ENCODE results near the gene RAP1GAP. TPM values are rescaled to one million over a fixed set of nuclear protein-coding genes. Genes with fewer than 3 reads are reported as not detected.

RAP1GAP gene
- 1 to 10 TPM; 8.0 to 8.2 TPM for total RNA-seq
- 5.2 TPM for polyA plus RNA-seq (2013, experiment 1 of 2)
- 5.8 TPM for polyA plus RNA-seq (2013, experiment 2 of 2)
- long read RNA-seq, experiment 1, partial matches to known transcripts, result 0 of 1 reads
- long read RNA-seq, experiment 1, other reads (novel, unspliced or antisense), result 1 of 1 reads
- long read RNA-seq, experiment 2, partial matches to known transcripts, result 2 of 26 reads
- long read RNA-seq, experiment 2, other reads (novel, unspliced or antisense), result 17 of 26 reads
- long read RNA-seq, experiment 3, transcript RAP1GAP-211 (25 exons, 2,489 nt), result major isoform, 6 of 27 reads
- long read RNA-seq, experiment 3, partial matches to known transcripts, result 5 of 27 reads
- long read RNA-seq, experiment 3, other reads (novel, unspliced or antisense), result 14 of 27 reads
- long read RNA-seq, experiment 4, partial matches to known transcripts, result 0 of 2 reads
- long read RNA-seq, experiment 4, other reads (novel, unspliced or antisense), result 2 of 2 reads

GRCh38 chr1:21669258-21670058 lies at the start of gene RAP1GAP:
Gene RAP1GAP, minus strand, starts transcription at chr1:21669357. Its CDS starts 49,325 bp downstream, at chr1:21620032.
- 3 to 7% methylated on average over 15 to 64 of the region's 64 CpGs for WGBS, 2 experiments (ENCODE audit: insufficient coverage in 1 of 2, insufficient read length in 1 of 2)
- no peak within 1 kb of the TSS for H3K27ac Mint-ChIP-seq
- Histone ChIP-seq H3K27me3 (ENCODE audit: control insufficient read depth, insufficient read depth, low read length, poor library complexity, severe bottlenecking) (peaks cover 11% of the 10 kb centered on the region), H3K4me3 (ENCODE audit: low read length) (peak within 1 kb of the TSS; percentile 77), H3K9ac (ENCODE audit: extremely low read depth, low read length, poor library complexity, severe bottlenecking) (peak within 1 kb of the TSS; percentile 34), H3K27ac (ENCODE audit: low read depth, low read length) (no peak within 1 kb of the TSS), H3K4me1 (ENCODE audit: control insufficient read depth, insufficient read depth, low read length) (no peaks in the 10 kb centered on the region), H3K36me3 (ENCODE audit: control insufficient read depth, insufficient read depth, low read length) (no peaks in the 10 kb centered on the region), H3K9me3 (ENCODE audit: control insufficient read depth, low read length) (no peaks in the 10 kb centered on the region)
- no peaks in the 10 kb centered on the region for H3K36me3 Mint-ChIP-seq (ENCODE audit: low read depth)
- H3K9me3 Mint-ChIP-seq, result no peaks in the 10 kb centered on the region
- peak; percentile 31 for TF ChIP-seq CTCF (conservative IDR thresholded peaks at IDR 0.05)
- no peaks in the 10 kb centered on the region for H3K4me1 Mint-ChIP-seq
- peak; percentile 82 for DNase-seq
- peaks cover 20% of the 10 kb centered on the region for H3K27me3 Mint-ChIP-seq (ENCODE audit: insufficient read depth)
- H3K4me3 Mint-ChIP-seq, result peak within 1 kb of the TSS; percentile 61

DNA sequence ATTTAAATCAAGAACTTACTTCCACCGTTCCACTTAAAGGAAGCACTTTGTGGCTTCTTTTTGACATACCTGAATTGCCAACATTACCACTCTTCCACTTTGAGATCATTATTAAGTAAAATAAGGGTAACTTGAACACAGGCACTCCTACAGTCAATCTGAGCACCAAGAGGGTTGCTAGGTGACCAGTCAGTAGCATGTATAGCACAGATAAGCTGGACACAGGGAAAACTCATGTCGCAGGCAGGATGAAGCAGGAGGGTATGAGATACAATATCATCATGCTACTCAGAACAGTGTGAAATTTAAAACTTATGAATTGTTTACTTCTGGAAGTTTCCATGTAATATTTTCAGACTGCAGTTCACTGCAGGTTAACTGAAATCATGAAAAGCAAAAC lies 47.0 kb upstream of the RAP1GAP start:
- Histone ChIP-seq H3K4me1 (ENCODE audit: control insufficient read depth, insufficient read depth, low read length) (no peaks in the 10 kb centered on the region), H3K9me3 (ENCODE audit: control insufficient read depth, low read length) (no peaks in the 10 kb centered on the region), H3K27me3 (ENCODE audit: control insufficient read depth, insufficient read depth, low read length, poor library complexity, severe bottlenecking) (no peaks in the 10 kb centered on the region), H3K27ac (ENCODE audit: low read depth, low read length) (no peak overlapping the region), H3K4me3 (ENCODE audit: low read length) (no peak overlapping the region), H3K36me3 (ENCODE audit: control insufficient read depth, insufficient read depth, low read length) (peaks cover 83% of the 10 kb centered on the region), H3K9ac (ENCODE audit: extremely low read depth, low read length, poor library complexity, severe bottlenecking) (no peak overlapping the region)
- Mint-ChIP-seq H3K27ac (no peak overlapping the region), H3K27me3 (ENCODE audit: insufficient read depth) (no peaks in the 10 kb centered on the region), H3K36me3 (ENCODE audit: low read depth) (peaks cover 72% of the 10 kb centered on the region), H3K4me3 (no peak overlapping the region), H3K9me3 (no peaks in the 10 kb centered on the region), H3K4me1 (no peaks in the 10 kb centered on the region)
- no peak for DNase-seq
- 93 to 98% methylated on average over 2 of the region's 2 CpGs for WGBS, 2 experiments (ENCODE audit: insufficient coverage in 1 of 2, insufficient read length in 1 of 2)
- TF ChIP-seq CTCF (conservative IDR thresholded peaks at IDR 0.05), result no peak

GRCh38 chr1:21707891-21708290 lies 38.7 kb upstream of the RAP1GAP start:
- no peak overlapping the region for H3K27ac ChIP-seq (ENCODE audit: low read depth, low read length)

More at GRCh38 chr1:21707891-21708290, 38.7 kb upstream of the RAP1GAP start:
- Mint-ChIP-seq H3K4me3 (no peak overlapping the region), H3K27ac (peak overlapping the region; percentile 26), H3K27me3 (ENCODE audit: insufficient read depth) (no peaks in the 10 kb centered on the region), H3K4me1 (peaks cover 23% of the 10 kb centered on the region), H3K36me3 (ENCODE audit: low read depth) (peaks cover 29% of the 10 kb centered on the region), H3K9me3 (no peaks in the 10 kb centered on the region)
- Histone ChIP-seq H3K9ac (ENCODE audit: extremely low read depth, low read length, poor library complexity, severe bottlenecking) (no peak overlapping the region), H3K27me3 (ENCODE audit: control insufficient read depth, insufficient read depth, low read length, poor library complexity, severe bottlenecking) (no peaks in the 10 kb centered on the region), H3K36me3 (ENCODE audit: control insufficient read depth, insufficient read depth, low read length) (peaks cover 80% of the 10 kb centered on the region), H3K4me1 (ENCODE audit: control insufficient read depth, insufficient read depth, low read length) (no peaks in the 10 kb centered on the region), H3K4me3 (ENCODE audit: low read length) (no peak overlapping the region), H3K9me3 (ENCODE audit: control insufficient read depth, low read length) (no peaks in the 10 kb centered on the region)
- no peak for DNase-seq
- WGBS, 2 experiments (ENCODE audit: insufficient coverage in 1 of 2, insufficient read length in 1 of 2), result 93 to 96% methylated on average over 3 to 4 of the region's 4 CpGs
- no peak for TF ChIP-seq CTCF (conservative IDR thresholded peaks at IDR 0.05)
